Activated gamma-delta T cell treated with Interleukin-2 at 50 U/mL for 16 hours (primary cell): ENCODE results near the gene NFKBIE.
"Not testable (repeated sequence)": the region's sequence is repeated elsewhere in the genome, so short reads cannot be mapped to it uniquely, and the experiment has no call there.

Experiments
- DNase-seq: peaks from one replicate; pipeline ENCODE4 v3.0.0-alpha.2; 2020

The NFKBIE gene, protein sequence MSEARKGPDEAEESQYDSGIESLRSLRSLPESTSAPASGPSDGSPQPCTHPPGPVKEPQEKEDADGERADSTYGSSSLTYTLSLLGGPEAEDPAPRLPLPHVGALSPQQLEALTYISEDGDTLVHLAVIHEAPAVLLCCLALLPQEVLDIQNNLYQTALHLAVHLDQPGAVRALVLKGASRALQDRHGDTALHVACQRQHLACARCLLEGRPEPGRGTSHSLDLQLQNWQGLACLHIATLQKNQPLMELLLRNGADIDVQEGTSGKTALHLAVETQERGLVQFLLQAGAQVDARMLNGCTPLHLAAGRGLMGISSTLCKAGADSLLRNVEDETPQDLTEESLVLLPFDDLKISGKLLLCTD

DNA sequence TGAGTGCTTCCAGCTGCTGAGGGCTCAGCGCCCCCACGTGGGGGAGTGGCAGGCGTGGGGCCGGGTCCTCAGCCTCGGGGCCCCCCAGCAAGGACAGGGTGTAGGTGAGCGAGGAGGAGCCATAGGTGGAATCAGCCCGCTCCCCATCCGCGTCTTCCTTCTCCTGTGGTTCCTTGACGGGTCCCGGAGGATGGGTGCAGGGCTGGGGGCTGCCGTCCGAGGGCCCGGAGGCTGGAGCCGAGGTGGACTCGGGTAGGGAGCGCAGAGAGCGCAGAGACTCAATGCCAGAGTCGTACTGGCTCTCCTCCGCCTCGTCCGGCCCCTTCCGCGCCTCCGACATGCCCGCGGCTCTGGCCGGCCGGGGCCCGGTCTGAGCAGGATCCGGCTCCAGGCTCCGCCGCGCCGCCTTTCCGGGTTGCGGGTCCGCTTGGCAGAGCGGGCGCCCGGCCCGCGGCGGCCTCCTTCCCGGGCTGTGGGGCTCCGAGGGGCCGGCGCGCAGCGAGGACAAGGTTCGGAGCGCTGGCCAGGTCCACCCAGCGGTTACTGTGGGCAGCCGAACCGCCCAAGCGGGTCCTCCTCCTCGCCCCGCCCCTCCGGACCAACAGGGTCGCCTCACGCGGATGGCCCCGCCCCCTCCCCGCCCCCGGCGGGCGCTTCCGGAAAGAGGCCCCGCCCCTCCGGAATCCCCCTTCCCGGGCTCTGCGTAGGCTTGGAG is at the start of gene NFKBIE:
Gene NFKBIE, minus strand, starts transcription at position 545 of the 715 bp plus-strand sequence. Its CDS starts 205 bp downstream, at position 340.
- DNase-seq, result peak; percentile 92

DNA sequence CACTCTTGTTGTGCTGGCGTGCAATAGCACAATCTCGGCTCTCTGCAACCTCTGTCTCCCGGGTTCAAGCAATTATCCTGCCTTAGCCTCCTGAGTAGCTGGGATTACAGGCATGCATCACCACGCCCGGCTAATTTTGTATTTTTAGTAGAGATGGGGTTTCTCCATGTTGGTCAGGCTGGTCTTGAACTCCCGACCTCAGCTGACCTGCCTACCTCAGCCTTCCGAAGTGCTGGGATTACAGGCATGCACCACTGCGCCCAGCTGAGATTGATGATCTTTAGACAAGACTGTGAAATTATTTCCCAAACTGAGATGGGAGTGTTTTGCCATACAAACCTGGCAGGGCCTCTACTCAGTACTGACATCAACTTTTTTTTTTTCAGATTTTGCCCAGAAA is 49.3 kb upstream of the NFKBIE start:
- not testable (repeated sequence) for DNase-seq

DNA sequence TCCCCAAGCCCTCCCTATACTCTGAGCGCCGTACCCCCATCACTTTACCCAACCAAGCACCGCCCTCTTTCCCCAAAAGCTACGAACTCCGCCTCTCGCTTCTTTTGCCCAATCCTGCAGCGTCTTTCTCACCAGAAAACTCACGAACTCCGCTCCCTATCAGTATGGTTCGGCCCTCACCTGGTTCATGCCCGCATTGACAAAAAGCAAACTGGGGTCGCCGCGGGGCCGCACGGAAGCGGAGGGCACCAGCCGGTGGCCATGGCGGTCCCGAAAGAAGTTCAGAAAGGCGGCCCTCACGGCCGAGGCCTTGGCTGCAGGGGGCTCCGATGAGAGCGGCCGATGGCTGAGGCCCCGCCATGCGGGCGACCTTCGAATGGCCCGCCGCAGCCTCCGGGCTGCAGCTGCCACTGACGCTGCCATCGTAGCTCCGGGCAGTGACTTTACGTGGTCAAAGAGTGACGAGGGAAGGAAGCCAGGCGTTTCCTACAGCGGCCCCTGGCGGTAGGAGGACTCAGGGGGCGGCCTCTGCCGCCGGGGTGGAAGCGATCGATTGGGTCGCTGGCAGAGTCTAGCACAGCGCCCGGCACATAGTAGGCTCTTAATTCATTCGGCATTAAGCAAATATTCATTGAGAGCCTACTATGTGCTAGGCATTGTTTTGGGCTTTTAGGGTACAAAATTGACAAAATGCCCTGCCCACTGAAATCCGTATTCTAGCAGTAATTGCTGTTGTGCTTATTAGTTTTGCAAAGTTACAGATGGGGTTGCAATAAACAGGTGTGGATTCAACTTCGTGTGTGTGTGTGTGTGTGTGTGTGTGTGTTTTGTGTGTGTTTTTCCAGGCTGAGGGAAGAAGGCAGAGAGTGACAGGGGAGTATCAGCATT is 47.8 kb upstream of the NFKBIE start, which contains the start of gene AARS2:
Gene AARS2, minus strand, starts transcription at position 447 of the 888 bp plus-strand sequence. Its CDS starts 24 bp downstream, at position 423.
- DNase-seq, result peak; percentile 94

DNA sequence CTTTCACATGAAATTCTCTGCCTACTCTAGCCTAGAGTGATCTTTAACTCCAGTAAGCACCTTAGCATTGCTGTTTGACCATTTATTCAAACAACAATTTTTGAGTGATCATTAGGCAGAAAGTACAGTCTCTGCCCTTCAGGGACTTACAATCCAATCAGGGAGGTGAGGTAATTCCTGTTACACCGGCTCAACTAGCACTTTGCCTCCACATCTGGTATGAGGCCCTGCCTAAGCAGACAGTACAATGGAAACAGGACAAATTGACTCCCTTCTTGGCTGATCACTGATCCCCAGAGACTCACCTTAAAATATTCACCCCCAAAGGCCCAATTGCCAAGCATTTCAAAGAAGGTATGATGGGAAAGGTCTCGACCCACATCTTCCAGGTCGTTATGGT is 46.4 kb upstream of the NFKBIE start:
- DNase-seq, result no peak

DNA sequence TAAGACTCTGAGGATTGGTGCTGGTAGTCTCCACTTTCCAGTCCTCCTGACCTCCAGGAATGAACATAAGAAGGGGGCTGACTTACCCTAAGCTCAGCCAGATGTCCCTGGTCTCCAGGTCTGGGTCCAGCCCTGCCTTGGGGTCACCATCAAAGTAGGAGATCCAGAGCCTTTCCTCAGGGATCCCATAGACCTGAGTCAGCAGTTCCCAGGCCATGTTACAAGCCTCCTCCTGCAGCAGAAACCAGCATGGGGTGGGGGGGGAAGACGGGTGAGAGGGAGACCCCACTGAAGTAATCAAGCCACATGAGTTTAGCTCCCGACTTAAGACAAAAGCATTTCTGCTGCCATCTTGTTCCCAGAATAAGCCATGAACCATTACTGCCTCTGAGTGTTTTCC is 46.0 kb upstream of the NFKBIE start:
- DNase-seq, result no peak

DNA sequence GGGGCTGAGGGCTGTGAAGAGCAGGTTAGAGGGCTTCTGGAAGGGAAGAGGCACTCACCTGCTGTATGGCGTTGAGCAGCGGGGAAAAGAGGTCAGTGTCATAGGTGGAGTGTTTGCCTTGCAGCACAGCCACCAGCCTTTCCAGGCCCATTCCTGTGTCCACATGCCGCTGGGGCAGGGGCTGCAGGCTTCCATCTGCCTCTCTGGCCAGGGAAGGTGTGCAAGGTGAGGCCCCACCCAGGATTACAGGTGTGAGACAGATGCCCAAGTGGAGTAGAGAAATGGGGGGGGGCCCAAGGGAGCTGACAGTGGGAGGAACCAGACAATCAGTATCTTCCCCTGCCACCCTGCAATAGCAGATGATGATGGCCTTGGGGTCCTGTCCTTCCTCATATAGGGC is 44.9 kb upstream of the NFKBIE start:
- no peak for DNase-seq

DNA sequence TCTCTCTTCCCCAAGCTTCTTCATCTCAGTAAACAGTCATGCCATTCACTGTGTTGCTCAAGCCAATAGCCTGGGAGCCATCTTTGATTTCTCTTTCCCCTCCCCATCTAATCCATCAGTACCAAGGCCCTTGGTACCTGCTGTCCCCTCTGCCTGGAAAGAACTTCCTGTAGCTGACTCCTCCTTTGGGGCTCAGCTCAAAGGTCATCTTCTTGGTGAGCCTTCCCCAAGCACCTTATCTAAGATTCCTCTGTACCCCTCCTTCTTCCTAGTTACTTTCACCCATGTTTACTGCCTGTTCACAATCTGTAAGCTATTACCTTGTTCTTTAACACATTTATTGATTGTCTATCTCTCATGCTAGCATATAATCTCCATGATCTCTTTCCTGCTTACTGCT is 44.3 kb upstream of the NFKBIE start:
- DNase-seq, result no peak

DNA sequence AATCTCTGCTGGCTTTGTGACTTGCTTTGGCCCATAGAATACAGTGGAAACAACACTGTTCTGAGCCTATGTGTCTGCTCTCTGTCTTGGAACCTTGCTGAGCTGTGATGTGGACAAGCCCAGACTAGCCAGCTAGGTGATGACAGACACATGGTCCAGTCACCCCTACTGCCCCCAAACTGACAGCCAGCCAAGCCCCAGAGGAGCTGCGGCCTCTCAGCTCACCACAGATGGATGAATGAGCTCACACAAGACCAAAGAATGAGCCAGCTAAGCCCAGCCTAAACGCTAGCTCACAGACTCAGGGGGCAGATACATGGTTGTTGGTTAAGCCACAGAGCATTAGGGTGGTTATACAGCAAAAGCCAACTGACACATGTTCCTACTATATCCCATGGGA is 43.7 kb upstream of the NFKBIE start:
- DNase-seq, result no peak

DNA sequence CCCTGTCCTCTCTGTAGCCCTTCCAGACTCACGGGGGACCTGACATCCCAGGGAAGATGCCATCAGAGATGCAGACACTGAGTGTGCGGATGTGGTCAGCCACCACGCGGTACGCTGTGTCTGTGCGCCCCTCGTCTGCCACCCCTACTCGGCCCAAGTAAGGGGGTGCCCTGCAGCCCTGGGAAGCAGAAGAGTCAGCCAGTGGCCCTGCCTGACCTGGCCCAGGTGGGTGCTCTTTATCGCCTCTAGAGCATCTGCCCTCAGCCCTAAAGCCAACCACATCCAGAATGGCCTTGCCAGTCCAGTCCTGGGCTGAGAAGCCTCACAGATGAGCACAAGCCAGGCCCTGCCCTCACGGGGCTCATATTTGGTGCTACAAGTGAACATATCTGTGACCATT is 41.9 kb upstream of the NFKBIE start:
- DNase-seq, result no peak

DNA sequence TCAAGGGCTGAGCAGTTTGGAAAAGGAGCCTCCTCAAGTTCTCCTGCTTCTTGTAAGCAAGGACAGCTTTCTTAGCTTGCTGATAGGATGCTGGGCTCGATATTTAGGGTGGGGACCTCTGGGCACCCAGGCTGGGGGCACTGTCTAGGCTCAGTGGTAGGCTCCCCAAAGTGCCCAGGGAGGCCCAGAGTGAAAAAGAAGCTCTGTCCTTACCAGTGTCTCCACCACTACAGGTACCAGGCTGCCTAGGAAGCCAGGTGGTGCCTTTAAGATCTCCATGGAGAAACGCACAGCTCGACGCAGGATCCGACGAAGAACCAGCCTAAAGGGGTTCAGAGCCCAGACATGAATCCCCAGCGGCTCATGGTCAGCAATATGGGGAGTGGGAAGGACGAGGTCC is 41.4 kb upstream of the NFKBIE start:
- DNase-seq, result no peak

DNA sequence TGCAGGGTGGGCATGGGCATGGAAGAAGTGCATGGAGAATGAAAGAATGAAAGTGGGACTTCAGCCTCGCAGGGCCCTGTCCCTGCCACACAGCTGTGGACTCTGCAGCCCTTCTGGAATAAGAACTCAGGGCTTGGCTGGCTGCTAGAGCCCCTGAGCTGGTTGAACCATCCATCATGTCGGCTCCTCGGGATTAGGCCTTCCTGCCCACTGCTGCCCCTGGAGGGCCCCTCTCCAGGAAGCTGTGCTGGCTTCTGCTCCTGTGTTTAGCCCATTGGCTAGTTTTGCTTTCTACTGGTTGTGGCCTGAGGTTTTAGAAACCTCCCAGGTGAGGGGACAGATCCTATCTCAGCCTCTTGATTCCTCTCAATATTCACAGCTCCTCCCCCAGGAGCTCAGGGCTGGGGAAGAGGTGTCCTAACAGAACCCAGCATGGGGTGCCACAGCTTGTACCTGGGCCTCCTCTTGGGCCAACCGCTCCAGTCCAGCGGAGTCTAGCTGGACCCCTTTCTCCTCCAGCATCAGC is 39.9 kb upstream of the NFKBIE start:
- DNase-seq, result no peak

DNA sequence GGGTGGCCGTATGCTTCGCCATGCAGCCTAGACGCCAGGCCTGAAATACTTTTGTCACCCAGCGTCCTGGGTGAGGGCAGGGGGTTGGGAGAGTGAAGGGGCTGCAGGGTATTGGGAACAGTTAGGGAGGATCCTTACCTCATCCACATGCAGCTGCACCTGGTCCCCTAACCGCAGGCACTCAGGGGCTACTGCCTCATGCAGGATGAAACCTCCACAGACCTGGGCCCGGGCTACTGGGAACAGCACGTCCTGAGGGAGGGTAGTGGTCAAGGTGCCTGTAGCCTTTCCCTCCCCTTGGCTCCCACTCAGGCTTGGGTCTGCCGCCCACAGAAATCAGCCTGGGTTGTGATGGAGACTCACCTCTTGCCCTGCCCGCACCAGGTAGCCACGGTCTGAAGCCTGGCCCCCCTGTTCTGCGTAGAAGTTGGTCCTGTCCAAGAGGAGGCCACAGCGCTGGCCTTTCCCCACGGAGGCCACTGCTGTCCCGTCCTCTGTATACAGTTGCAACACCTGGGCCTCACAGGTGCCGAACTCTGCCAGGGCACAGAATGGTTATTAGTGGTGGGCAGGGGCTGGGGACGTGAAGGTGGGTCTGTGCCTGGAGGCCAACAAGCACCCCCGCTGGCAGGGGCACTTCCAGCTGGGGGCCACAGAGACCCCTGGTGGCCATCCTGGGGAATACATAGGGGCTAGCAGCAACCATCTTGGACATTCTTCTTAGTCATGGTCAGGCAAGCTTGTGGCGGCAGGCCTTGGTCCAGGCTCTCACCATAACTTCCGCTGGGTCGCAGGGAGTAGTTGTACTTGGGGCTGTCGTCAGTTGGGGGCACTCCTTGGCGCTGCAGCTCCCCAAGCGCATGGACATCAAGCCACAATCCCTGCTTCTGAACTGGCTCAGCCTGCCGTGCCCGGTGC is 39.2 kb upstream of the NFKBIE start:
- DNase-seq, result peak; percentile 46

DNA sequence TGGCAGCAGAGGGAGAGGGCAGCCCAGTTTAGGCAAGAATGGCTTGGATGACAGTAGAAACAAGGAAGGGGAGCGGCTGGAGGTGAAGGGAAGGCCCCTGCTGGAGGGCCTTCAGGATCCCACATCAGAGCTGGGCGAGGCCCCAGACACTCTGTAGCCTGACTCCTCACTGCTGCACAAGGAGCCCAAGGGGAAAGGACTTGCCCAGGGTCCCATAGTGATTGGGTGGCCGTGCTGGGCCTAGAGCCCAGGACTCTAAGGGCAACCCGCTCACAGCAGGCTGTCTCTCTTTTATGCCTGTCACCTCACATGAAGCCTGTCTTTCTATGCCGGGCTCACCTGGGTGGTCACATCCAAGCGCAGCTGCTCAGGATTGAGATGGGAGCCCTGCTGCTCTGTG is 38.5 kb upstream of the NFKBIE start:
- DNase-seq, result no peak

DNA sequence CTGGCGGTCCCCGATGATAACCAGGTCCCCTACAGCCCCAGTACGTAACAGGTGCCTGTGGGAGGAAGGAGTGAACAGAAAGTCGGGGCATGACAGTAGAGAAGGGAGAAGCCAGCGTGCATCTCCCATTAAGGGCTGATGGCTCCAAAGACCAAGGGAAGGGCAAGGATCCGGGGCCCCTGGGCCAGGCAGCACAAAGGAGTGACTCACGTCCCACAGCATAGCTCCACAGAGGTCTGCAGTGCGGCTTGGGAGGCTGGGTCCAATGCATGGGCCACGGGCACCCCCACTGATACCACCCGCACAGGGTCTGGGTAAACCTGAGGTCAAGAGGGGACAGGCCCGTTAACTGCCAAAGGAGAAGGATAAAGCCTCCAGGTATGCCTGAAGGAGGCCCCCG is 37.5 kb upstream of the NFKBIE start:
- no peak for DNase-seq

DNA sequence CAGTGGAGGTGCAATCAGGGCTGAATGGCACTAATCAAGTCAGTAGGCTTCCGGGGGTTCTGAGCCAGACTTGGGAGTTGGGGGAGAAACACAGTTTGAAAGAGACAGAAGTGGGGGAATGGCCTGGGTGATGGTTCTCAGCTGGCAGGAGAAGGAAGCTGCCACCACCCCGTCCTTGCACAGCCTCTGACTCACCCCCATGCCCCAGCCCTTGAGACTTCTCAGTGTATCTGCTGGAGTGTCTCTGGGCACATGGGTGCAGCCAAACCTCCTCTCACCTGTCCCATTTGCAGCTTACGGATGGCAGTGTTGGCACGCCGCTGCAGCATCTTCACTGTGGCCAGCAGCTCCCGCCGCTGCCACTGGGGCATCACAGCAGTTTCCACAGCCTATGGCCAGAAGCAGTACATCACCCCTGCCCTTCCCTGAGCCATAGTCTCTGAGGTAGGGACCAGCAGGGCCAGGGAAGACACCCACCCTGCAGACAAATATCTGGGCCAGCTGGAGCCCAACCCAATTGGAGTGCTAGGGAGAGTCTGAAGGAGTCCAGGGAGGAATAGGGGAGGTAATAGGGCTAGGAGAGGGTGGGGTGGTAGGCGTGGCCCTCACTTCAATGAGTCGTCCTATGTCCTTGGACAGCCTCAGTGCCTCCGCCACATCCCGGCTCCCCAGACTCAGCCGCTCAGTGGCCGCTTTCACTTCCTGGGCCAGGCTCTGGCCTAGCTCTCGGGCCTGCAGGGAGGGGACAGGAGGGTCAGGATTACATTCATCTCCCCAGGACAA is 36.6 kb upstream of the NFKBIE start:
- DNase-seq, result no peak

DNA sequence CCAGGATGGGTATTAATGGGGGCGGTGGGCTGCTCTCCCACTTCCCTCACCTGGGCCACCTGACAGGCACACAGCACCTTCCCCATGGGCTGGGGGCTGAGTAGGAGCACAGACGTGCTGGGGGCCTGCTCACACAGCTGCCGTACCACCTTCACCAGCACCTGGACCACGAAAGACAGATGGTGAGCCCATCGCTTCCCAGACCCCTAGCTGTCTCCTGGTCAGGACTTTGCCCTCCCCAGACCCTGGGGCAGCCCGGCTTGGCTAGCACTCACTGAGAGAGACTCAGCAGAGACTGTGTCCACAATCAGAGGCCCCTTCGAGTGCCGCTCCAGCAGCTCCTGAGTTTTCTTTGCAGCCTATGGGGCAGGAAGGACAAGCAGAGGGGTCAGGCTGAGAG is 35.8 kb upstream of the NFKBIE start:
- no peak for DNase-seq

DNA sequence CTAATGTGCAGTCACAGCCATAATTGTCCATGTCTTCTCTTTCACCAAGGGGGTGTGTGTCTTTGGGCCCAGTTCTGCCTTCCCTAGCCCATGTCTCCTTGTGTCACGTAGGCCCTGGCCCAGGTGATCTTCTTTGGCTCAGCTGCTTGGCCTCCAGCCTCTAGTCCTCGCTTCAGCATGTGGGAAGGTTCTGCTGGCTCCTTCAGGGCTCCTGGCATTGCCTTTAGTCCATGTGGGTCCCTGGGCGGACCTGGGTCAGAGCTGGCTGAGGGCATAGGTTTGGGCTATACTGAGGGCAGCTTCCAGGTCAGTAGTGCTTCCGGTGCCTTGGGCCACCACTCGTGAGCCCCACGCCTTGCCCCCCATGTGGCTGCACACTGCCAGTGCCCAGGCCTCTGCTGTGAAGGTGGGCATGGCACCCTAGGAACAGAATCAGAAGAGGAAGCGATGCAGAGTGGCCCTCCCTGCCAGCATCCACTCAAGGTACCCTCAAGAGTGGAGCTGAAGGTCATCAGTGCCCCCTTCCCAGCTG is 35.0 kb upstream of the NFKBIE start:
- no peak for DNase-seq

DNA sequence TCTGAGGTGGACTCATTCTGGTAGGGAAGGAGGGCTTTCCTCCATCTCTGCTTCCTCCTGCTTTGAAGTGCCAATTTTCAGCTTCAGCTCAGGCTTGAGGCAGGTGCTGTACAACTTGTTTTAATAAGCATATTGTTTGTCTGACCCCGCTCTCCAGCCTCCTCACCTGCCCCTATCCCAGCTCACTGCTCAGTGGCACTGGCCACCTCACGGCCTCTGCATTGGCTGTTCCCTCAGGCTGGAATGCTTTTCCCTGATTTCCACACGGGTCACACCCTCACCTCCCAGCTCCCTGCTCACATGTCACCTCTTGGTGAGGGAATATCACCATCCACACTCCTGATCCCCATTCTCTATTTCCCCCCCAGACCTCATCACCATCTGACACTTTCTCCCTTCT is 33.5 kb upstream of the NFKBIE start:
- no peak for DNase-seq

DNA sequence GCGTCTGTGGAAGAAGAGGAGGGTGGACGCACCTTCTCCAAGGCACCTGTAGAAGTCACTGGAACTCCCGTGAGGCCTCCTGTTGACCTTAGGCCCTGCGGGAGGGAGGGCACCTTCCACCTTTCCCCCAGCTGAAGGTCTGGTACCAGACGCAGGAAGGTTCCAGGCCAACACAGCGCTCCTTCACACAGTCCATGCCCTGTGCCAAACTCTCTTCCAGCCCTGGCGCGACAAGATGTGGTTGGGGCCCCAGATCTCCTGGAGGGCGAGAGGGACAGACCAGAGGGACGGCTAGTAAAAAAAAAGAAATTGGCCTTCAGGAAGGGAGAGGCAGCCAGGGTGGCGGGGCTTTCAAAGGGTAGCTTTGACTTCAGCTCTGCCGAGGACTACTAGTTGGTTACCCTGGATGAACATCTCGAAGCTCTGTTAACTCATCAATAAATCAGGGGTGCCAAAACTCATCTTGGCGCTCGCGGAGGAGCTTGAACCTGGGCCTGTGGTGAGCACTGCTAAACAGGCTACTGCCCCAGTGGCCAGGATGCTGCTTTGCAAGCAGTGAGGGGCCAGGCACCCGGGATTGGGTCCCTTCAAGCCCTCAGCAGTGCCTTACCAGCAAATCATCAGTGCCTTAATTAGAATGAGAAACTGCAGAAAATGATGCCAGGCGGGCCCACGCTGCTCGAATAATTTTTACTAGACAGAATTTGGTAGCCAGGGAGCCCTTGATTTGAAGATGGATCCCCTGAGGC is 32.9 kb upstream of the NFKBIE start:
- DNase-seq, result no peak
